CD14-positive monocyte (primary cell): ENCODE measurements around the gene ZSCAN12. TPM values are rescaled to one million over a fixed set of nuclear protein-coding genes. Genes with fewer than 3 reads are reported as not detected.

ENCODE experiments used
- DNase-seq, 3 donors: peaks; one replicate each; pipeline ENCODE4 v3.0.0-alpha.2; 2011 to 2022
- H2AFZ ChIP-seq: 2 replicates; pipeline ENCODE4 v1.6.0; 2012; ENCODE audit warnings: mild to moderate bottlenecking, low read depth, low read length, inconsistent platforms; ENCODE audit not compliant: insufficient read depth, poor library complexity, severe bottlenecking
- H3K27ac ChIP-seq, 2 donors: 1 replicate in 1 of 2; 2 replicates in 1 of 2; pipeline ENCODE4 v1.5.1; 2012 to 2013; ENCODE audit warnings: low read length in 2 of 2, control low read depth in 1 of 2, inconsistent platforms in 1 of 2, low read depth in 1 of 2, mild to moderate bottlenecking in 1 of 2
- H3K27me3 ChIP-seq, 2 donors: one replicate each; pipeline versions ENCODE4 v1.6.0 to v1.6.1; 2011 to 2013; ENCODE audit warnings: low read length in 2 of 2; ENCODE audit not compliant: control insufficient read depth in 2 of 2, insufficient read depth in 2 of 2
- H3K36me3 ChIP-seq, 2 donors: replicated peaks in 1 of 2; 1 replicate in 1 of 2; 2 replicates in 1 of 2; pipeline versions ENCODE4 v1.5.1 to v1.6.1; 2012 to 2013; ENCODE audit warnings: low read length in 2 of 2, control low read depth in 1 of 2, inconsistent platforms in 1 of 2, mild to moderate bottlenecking in 1 of 2; ENCODE audit not compliant: insufficient read depth in 2 of 2, control insufficient read depth in 1 of 2
- H3K4me1 ChIP-seq, 2 donors: 1 replicate in 1 of 2; 2 replicates in 1 of 2; pipeline versions ENCODE4 v1.5.1 to v1.6.1; 2012 to 2013; ENCODE audit warnings: low read length in 2 of 2, control low read depth in 1 of 2, inconsistent platforms in 1 of 2, mild to moderate bottlenecking in 1 of 2, moderate library complexity in 1 of 2; ENCODE audit not compliant: insufficient read depth in 2 of 2, control insufficient read depth in 1 of 2
- H3K4me2 ChIP-seq: replicated peaks from 2 replicates; pipeline ENCODE3; 2012; ENCODE audit warnings: low read length, moderate library complexity, mild to moderate bottlenecking; ENCODE audit not compliant: poor library complexity, severe bottlenecking; ENCODE audit errors: extremely low read depth
- H3K4me3 ChIP-seq, 3 experiments: fragments of 200-600 bp in 1 of 3; sonication (generic) in 1 of 3; replicated peaks in 1 of 3; 1 replicate in 2 of 3; 2 replicates in 1 of 3; pipeline ENCODE4 v1.5.1; 2011 to 2013; ENCODE audit warnings: low read length in 3 of 3, mild to moderate bottlenecking in 3 of 3, control low read depth in 2 of 3, low read depth in 2 of 3, inconsistent platforms in 1 of 3, moderate library complexity in 1 of 3
- H3K79me2 ChIP-seq: 2 replicates; pipeline ENCODE4 v1.6.0; 2012; ENCODE audit warnings: mild to moderate bottlenecking, control low read depth, inconsistent platforms, low read length, moderate library complexity; ENCODE audit not compliant: insufficient read depth
- H3K9ac ChIP-seq: 2 replicates; pipeline ENCODE4 v1.6.0; 2017; ENCODE audit warnings: low read length, mild to moderate bottlenecking; ENCODE audit not compliant: insufficient read depth, poor library complexity, severe bottlenecking
- H3K9me3 ChIP-seq, 2 donors: replicated peaks in 1 of 2; 1 replicate in 1 of 2; 2 replicates in 1 of 2; pipeline versions ENCODE4 v1.5.1 to v1.6.1; 2012 to 2013; ENCODE audit warnings: low read length in 2 of 2, control low read depth in 1 of 2; ENCODE audit not compliant: control insufficient read depth in 1 of 2, insufficient read depth in 1 of 2
- H4K20me1 ChIP-seq: 2 replicates; pipeline ENCODE4 v1.6.0; 2012; ENCODE audit warnings: mild to moderate bottlenecking, low read length, control low read depth, moderate library complexity; ENCODE audit not compliant: insufficient read depth
- H3K27ac Mint-ChIP-seq, 7 donors: one replicate each; pipeline ENCODE4 v1.8.0; 2020; ENCODE audit warnings: mild to moderate bottlenecking in 7 of 7, mixed read lengths in 7 of 7, moderate library complexity in 6 of 7, inconsistent platforms in 2 of 7
- H3K27me3 Mint-ChIP-seq, 3 donors: one replicate each; pipeline ENCODE4 v1.8.0; 2021 to 2022; ENCODE audit warnings: low read depth in 3 of 3, mild to moderate bottlenecking in 3 of 3, mixed read lengths in 3 of 3, moderate library complexity in 3 of 3, inconsistent platforms in 1 of 3
- H3K36me3 Mint-ChIP-seq, 2 donors: one replicate each; pipeline ENCODE4 v1.8.0; 2020; ENCODE audit warnings: mixed read lengths in 2 of 2, inconsistent platforms in 1 of 2, mild to moderate bottlenecking in 1 of 2
- H3K4me1 Mint-ChIP-seq: one replicate; pipeline ENCODE4 v1.8.0; 2020; ENCODE audit warnings: mild to moderate bottlenecking, mixed read lengths
- H3K4me3 Mint-ChIP-seq, 2 donors: one replicate each; pipeline ENCODE4 v1.8.0; 2020; ENCODE audit warnings: mild to moderate bottlenecking in 2 of 2, mixed read lengths in 2 of 2, moderate library complexity in 1 of 2
- H3K9me3 Mint-ChIP-seq, 7 donors: one replicate each; pipeline ENCODE4 v1.8.0; 2020 to 2022; ENCODE audit warnings: mixed read lengths in 7 of 7, mild to moderate bottlenecking in 6 of 7, moderate library complexity in 6 of 7, inconsistent platforms in 2 of 7
- CTCF ChIP-seq: fragments of 200-600 bp; IDR thresholded peaks from one replicate; pipeline ENCODE4 v1.8.0; 2022; ENCODE audit warnings: antibody characterized with exemption, mild to moderate bottlenecking
- WGBS: methylation state at CpG from one replicate; pipeline ENCODE4 v1.1.5; 2013; ENCODE audit warnings: missing lambda C conversion rate; ENCODE audit not compliant: insufficient coverage; 5-methylcytosine and 5-hydroxymethylcytosine counted together
- intact Hi-C, 2 donors: fragments of 100-400 bp; cut with micrococcal nuclease; formaldehyde crosslinking; loops; one replicate each; pipeline versions ENCODE4 v1.15.0 to v1.15.1; 2023
- polyA plus RNA-seq, 3 donors: library from polyadenylated mRNA; depleted of rRNA in 1 of 3; unstranded in 2 of 3; stranded (reverse) in 1 of 3; fragments of 300-500 nt in 2 of 3; fragments of >200 nt in 1 of 3; fragmentation: Illumina TruSeq in 2 of 3; gene quantifications; 1 replicate in 2 of 3; 2 replicates in 1 of 3; pipeline ENCODE4 v1.2.3, GENCODE V29; 2012 to 2021

ZSCAN12 gene
- polyA plus RNA-seq, 3 donors: 0.50 to 0.79 (median 0.73) TPM

- Histone ChIP-seq H3K9me3 (no peaks in the 10 kb centered on the region), H3K4me3 (no peak overlapping the region), H3K36me3 (peaks cover 0 to 5% of the 10 kb centered on the region in 2 donors), H3K79me2 (no peaks in the 10 kb centered on the region), H4K20me1 (no peaks in the 10 kb centered on the region), H3K4me2 (no peak overlapping the region), H3K27me3 (no peaks in the 10 kb centered on the region), H3K9ac (no peak overlapping the region), H3K4me1 (peaks cover 10 to 11% of the 10 kb centered on the region in 2 donors), H2AFZ (no peak overlapping the region), H3K27ac (no peak overlapping the region)
- no peak for DNase-seq
- TF ChIP-seq CTCF: no peak
- Mint-ChIP-seq H3K9me3 (no peaks in the 10 kb centered on the region), H3K4me1 (peaks cover 9% of the 10 kb centered on the region), H3K36me3 (peaks cover 2 to 5% of the 10 kb centered on the region in 2 donors), H3K27me3 (no peaks in the 10 kb centered on the region), H3K4me3 (no peak overlapping the region), H3K27ac (no peak overlapping the region)
- WGBS: 90% methylated on average over 4 of the region's 9 CpGs
- intact Hi-C loops: no loop called here
Measured at GRCh38 chr6:28371706-28372451, 27.7 kb downstream of the ZSCAN12 start.

DNA sequence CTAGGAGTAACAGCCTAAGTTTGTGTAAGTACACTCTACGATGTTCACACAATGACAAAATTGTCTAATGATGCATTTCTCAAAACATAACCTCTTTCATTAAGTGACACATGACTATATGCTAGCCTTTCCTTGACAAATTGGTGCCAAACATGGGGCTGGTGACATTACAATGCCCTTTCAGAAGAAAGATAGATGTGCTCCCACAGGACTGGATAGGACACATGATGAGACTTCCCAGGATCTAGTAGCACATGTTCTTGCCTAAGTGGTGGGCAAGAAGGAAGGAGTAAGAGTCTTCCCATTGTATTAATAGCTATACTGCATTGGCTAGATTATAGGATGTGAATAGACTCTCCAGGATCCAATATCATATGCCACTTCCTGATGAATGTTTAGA is 28.3 kb downstream of the ZSCAN12 start:
- no peaks in the 10 kb centered on the region for H3K27me3 Mint-ChIP-seq
- Histone ChIP-seq H3K4me2 (no peak overlapping the region), H3K27me3 (no peaks in the 10 kb centered on the region), H3K9me3 (no peaks in the 10 kb centered on the region), H3K36me3 (peaks cover 0 to 10% of the 10 kb centered on the region in 2 donors), H4K20me1 (no peaks in the 10 kb centered on the region), H3K4me1 (peaks cover 10 to 11% of the 10 kb centered on the region in 2 donors), H3K4me3 (no peak overlapping the region), H3K9ac (no peak overlapping the region), H3K27ac (no peak overlapping the region), H3K79me2 (no peaks in the 10 kb centered on the region), H2AFZ (no peak overlapping the region)
- peaks cover 5 to 6% of the 10 kb centered on the region in 2 donors for H3K36me3 Mint-ChIP-seq
- no peaks in the 10 kb centered on the region for H3K9me3 Mint-ChIP-seq
- DNase-seq: no peak
- no peak overlapping the region for H3K4me3 Mint-ChIP-seq
- intact Hi-C loops: no loop called here
- no CpG with 5 or more reads among the region's 1 CpG for WGBS
- no peak overlapping the region for H3K27ac Mint-ChIP-seq
- no peak for TF ChIP-seq CTCF
- H3K4me1 Mint-ChIP-seq: peaks cover 9% of the 10 kb centered on the region
